Measurements from ENCODE around the gene LAD1. TPM values are rescaled to one million over a fixed set of nuclear protein-coding genes. Genes with fewer than 3 reads are reported as not detected.

LAD1 gene
- polyA plus RNA-seq, 1 donor from 2014 or later, result not detected

DNA sequence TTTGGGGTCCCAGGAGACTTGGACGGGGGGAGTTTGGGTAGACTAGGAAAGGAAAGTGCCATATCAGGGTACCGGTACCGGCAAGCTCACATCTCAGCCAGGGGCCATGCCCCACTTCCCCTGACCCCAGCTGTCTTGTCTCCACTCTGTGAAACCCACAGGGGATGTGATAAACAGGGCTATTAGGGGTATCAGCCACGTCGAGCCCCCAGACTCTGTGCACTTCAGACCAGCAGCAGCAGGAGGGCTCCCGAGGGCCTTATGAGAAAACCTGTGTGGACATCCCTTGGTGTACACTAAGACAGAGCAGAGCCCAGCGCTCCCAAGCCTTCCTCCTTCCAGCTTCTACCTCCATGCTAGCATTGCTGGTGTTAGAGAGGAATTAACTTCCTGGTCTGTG lies 68.0 kb downstream of the LAD1 start:
- no peaks in the 10 kb centered on the region for H3K79me2 ChIP-seq (replicated peaks; ENCODE audit: insufficient read depth, low read length)
- no peak overlapping the region for H2AFZ ChIP-seq (ENCODE audit: low read depth, low read length)
- H3K27ac ChIP-seq (ENCODE audit: low read length), result no peak overlapping the region
- no peaks in the 10 kb centered on the region for H3K27me3 ChIP-seq (ENCODE audit: insufficient read depth, low read depth, low read length)
- H3K9me2 ChIP-seq (ENCODE audit: insufficient read depth, low read length), result no peaks in the 10 kb centered on the region
- H3F3A ChIP-seq (ENCODE audit: insufficient read depth, low read length, poor library complexity, severe bottlenecking), result no peaks in the 10 kb centered on the region
- H3K9ac ChIP-seq (ENCODE audit: low read length), result no peak overlapping the region
- no peak overlapping the region for H3K4me2 ChIP-seq (ENCODE audit: low read length)
- no peaks in the 10 kb centered on the region for H3K9me3 ChIP-seq (ENCODE audit: low read length)
- no peaks in the 10 kb centered on the region for H4K20me1 ChIP-seq (ENCODE audit: insufficient read depth)
- no peak overlapping the region for H3K4me3 ChIP-seq (ENCODE audit: low read length)
- TF ChIP-seq REST (IDR thresholded peaks at IDR 0.05; ENCODE audit: borderline replicate concordance), result no peak
- TF ChIP-seq TAF1 (IDR thresholded peaks at IDR 0.05; ENCODE audit: low read depth), result no peak
- no peak for TF ChIP-seq MXI1 (conservative IDR thresholded peaks at IDR 0.05; ENCODE audit: poor library complexity, severe bottlenecking)
- TF ChIP-seq EZH2 (IDR thresholded peaks at IDR 0.05; ENCODE audit: borderline replicate concordance, insufficient read depth, low read length, poor library complexity, severe bottlenecking), result no peak
- no peak for TF ChIP-seq POLR2AphosphoS5 (IDR thresholded peaks at IDR 0.05)
- no peak for TF ChIP-seq SMC3 (conservative IDR thresholded peaks at IDR 0.05; ENCODE audit: poor library complexity)
- no peak for TF ChIP-seq EP300 (conservative IDR thresholded peaks at IDR 0.05; ENCODE audit: poor library complexity, severe bottlenecking)
- TF ChIP-seq RAD21 (conservative IDR thresholded peaks at IDR 0.05), result no peak
- no peak for TF ChIP-seq CTCF (IDR thresholded peaks at IDR 0.05; ENCODE audit: poor library complexity, severe bottlenecking)
- H3K36me3 ChIP-seq (ENCODE audit: insufficient read depth, low read length), result no peaks in the 10 kb centered on the region

Other genes starting within 250 kb of the LAD1 start
- 182 and 193 TPM in 2 replicates for gene TMEM9, start 244.8 kb downstream of the LAD1 start, polyA plus RNA-seq
- gene IGFN1, start 208.5 kb downstream of the LAD1 start, polyA plus RNA-seq, result not detected in 2 replicates
- gene PKP1, start 115.8 kb downstream of the LAD1 start, polyA plus RNA-seq, result not detected in 2 replicates
- not detected in 2 replicates for gene TNNT2, start 21.6 kb downstream of the LAD1 start, polyA plus RNA-seq
- 3.0 and 8.9 TPM in 2 replicates for gene TNNI1, start 22.4 kb upstream of the LAD1 start, polyA plus RNA-seq
- gene PHLDA3, start 69.9 kb upstream of the LAD1 start, polyA plus RNA-seq, result 28.1 and 35.1 TPM in 2 replicates
- 4.2 and 12.1 TPM in 2 replicates for gene CSRP1, start 107.8 kb upstream of the LAD1 start, polyA plus RNA-seq
- 33.2 and 38.0 TPM in 2 replicates for gene NAV1, start 139.8 kb upstream of the LAD1 start, polyA plus RNA-seq

Measured in neural cell (in vitro differentiated cells).